Stomach (tissue), 9 donors: ENCODE measurements around the gene CASKIN2. TPM values are rescaled to one million over a fixed set of nuclear protein-coding genes. Genes with fewer than 3 reads are reported as not detected.

Experiments used
- DNase-seq, 2 donors: peaks; one replicate each; pipeline versions ENCODE4 v3.0.0 to v3.0.0-alpha.2; 2013 to 2019
- H3K27ac ChIP-seq, 5 donors: fragments of 200-600 bp in 4 of 5; sonication (generic) in 4 of 5; one replicate each; pipeline ENCODE4 v1.5.1; 2013 to 2019; ENCODE audit warnings: mild to moderate bottlenecking in 1 of 5, moderate library complexity in 1 of 5
- H3K27me3 ChIP-seq, 3 donors: fragments of 200-600 bp; sonication (generic); one replicate each; pipeline ENCODE4 v1.5.1; 2017 to 2019; ENCODE audit warnings: mixed run types in 1 of 3
- H3K36me3 ChIP-seq, 4 donors: fragments of 200-600 bp; sonication (generic); 1 replicate in 3 of 4; 2 replicates in 1 of 4; pipeline ENCODE4 v1.5.1; 2016 to 2019
- H3K4me1 ChIP-seq, 4 donors: fragments of 200-600 bp; sonication (generic); one replicate each; pipeline ENCODE4 v1.5.1; 2016 to 2019
- H3K4me3 ChIP-seq, 4 donors: fragments of 200-600 bp; sonication (generic) in 3 of 4; one replicate each; pipeline ENCODE4 v1.5.1; 2016 to 2019; ENCODE audit warnings: mild to moderate bottlenecking in 1 of 4
- H3K9me3 ChIP-seq, 4 donors: fragments of 200-600 bp; sonication (generic); one replicate each; pipeline ENCODE4 v1.5.1; 2016 to 2019
- EP300 ChIP-seq: sonication (generic); formaldehyde crosslinking; IDR thresholded peaks from one replicate; pipeline ENCODE4 v1.6.1; 2017; ENCODE audit warnings: antibody characterized with exemption
- POLR2A ChIP-seq, 4 donors: fragments of 450-650 bp; IDR thresholded peaks; one replicate each; pipeline ENCODE4 v1.6.1; 2016; ENCODE audit warnings: antibody characterized with exemption in 4 of 4, control low read depth in 2 of 4, mild to moderate bottlenecking in 1 of 4, moderate library complexity in 1 of 4
- POLR2AphosphoS5 ChIP-seq, 3 donors: sonication (generic); formaldehyde crosslinking; IDR thresholded peaks; one replicate each; pipeline ENCODE4 v1.6.1; 2016; ENCODE audit warnings: antibody characterized with exemption in 3 of 3
- whole genome bisulfite sequencing, 5 donors: extraction: QIAGEN DNeasy Blood & Tissue Kit in 3 of 5; methylation state at CpG; one replicate each; pipeline versions ENCODE4 v1.1.5 to v1.1.7; 2013 to 2018; 5-methylcytosine and 5-hydroxymethylcytosine counted together
- intact Hi-C: fragments of 100-400 bp; cut with DNase I; formaldehyde crosslinking; loops from one replicate; pipeline ENCODE4 v1.15.1; 2023; ENCODE audit warnings: low total_unique reads
- polyA plus RNA-seq, 3 donors: library from polyadenylated mRNA; stranded (reverse); fragments of 200-250 nt; gene quantifications; one replicate each; pipeline ENCODE4 v1.2.3, GENCODE V29; 2013
- total RNA-seq, 5 donors: library from RNA; depleted of rRNA; stranded (reverse); fragments of >200 nt; gene quantifications; one replicate each; pipeline versions ENCODE4 v1.1.0 to v1.2.3, GENCODE V29; 2014 to 2016
- TF ChIP-seq, protein P1 (sequence below), 7 experiments: fragments of 450-650 bp in 4 of 7; fragments of 200-600 bp in 3 of 7; sonication (generic) in 3 of 7; IDR thresholded peaks; one replicate each; pipeline ENCODE4 v1.5.1; 2016 to 2019; ENCODE audit warnings: antibody characterized with exemption in 7 of 7, control low read depth in 2 of 7, mild to moderate bottlenecking in 1 of 7
- donor health status: healthy with polysubstance abuse.
- donor health status: Bipolar disorder and iron deficiency.
- donor health status: healthy.

CASKIN2 gene
- total and polyA plus RNA-seq, 8 donors, result 5.4 to 27.4 (median 12.1) TPM

DNA sequence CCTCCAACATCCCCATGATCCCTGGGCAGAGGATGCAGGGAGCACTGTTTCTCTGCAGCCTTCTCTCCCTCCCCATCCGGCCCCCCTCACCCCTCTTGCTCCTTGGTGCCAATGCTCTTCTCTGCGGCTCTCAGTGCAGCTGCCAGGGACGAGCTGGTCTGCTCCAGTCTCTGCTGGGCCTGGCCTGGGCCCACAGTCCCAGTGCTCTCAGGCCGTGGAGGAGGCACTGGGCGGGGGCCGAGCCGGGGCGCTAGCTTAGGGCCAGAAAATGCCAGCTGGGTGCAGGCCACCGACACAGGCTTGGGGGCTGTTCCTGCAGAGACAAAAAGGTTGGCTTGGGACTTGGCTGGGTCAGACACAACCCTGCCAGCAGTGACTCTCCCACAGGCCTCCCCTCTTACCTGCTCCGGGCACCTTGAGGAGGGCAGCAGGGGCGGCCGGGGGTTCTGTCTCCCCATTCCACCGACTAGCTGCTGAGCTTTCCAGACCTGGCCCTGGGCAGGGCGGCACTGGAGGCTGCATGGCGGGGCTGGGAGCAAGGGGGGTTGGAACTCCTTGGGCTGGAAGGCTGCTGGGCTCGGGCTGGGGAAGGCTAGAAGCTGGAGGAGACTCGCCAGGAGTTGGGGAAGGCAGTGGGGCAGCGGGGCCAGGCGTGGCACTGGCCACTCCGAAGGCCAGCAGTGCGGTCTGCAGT is 13.8 kb downstream of the CASKIN2 start:
- intact Hi-C loops, result loop anchor here (10.0 kb wide), 1 partner anchor 67 kb away; no protein-coding TSS in a partner anchor
- no peaks in the 10 kb centered on the region for H3K27me3 ChIP-seq
- TF ChIP-seq POLR2AphosphoS5 (IDR thresholded peaks at IDR 0.05) (no peak), EP300 (no peak), POLR2A (IDR thresholded peaks at IDR 0.05) (no peak)
- TF ChIP-seq, protein P1, sequence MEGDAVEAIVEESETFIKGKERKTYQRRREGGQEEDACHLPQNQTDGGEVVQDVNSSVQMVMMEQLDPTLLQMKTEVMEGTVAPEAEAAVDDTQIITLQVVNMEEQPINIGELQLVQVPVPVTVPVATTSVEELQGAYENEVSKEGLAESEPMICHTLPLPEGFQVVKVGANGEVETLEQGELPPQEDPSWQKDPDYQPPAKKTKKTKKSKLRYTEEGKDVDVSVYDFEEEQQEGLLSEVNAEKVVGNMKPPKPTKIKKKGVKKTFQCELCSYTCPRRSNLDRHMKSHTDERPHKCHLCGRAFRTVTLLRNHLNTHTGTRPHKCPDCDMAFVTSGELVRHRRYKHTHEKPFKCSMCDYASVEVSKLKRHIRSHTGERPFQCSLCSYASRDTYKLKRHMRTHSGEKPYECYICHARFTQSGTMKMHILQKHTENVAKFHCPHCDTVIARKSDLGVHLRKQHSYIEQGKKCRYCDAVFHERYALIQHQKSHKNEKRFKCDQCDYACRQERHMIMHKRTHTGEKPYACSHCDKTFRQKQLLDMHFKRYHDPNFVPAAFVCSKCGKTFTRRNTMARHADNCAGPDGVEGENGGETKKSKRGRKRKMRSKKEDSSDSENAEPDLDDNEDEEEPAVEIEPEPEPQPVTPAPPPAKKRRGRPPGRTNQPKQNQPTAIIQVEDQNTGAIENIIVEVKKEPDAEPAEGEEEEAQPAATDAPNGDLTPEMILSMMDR (IDR thresholded peaks at IDR 0.05), result no peak
- H3K27ac ChIP-seq, result peak overlapping the region in 2 of 5 donors; percentile 16 to 20
- no peak overlapping the region for H3K4me3 ChIP-seq
- DNase-seq, result no peak
- H3K36me3 ChIP-seq, result peaks cover 45 to 100% (median 99%) of the 10 kb centered on the region in 4 donors
- H3K4me1 ChIP-seq, result peaks cover 0 to 41% (median 17%) of the 10 kb centered on the region in 4 donors
- no peaks in the 10 kb centered on the region for H3K9me3 ChIP-seq
- 70 to 86% (median 82%) methylated on average over 14 to 21 of the region's 21 CpGs for WGBS, 5 donors

DNA sequence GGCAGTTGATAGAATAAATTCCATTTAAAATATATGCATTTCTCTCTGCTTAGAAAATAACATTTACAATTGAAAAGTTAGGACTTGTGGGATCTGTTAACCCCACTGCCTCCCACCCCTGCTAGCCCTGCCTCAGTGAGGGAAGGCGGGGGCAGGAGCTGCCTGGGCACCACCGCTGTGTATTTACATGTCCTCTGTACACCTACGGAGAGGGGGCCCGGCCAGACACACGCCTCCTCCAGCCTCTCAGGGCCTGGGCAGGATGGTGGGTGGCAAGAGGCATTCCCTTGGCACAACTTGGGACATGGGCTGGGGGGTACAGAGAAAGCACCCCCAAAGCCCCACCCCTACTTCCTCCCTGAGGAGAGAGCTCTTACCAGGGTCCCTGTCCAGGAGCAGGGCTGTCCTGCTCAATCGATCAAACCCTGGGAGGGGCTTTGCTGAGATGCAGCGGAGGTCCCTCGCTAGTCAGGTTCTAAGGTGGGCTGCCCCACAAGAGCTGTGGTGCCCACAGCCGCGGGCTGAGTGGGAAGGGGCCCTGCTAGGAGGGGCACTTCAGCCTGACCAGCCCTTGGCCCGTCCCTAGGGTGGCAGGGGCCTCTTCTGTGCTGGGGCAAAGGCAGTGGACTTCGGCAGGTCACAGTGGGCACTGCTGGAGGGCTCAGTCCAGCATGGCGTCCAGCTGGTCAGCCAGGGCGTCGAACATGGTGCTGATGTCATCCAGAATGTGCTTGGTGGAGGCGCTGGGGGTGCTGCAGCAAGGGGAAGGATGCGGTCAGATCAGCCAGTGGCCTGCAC is 14.7 kb downstream of the CASKIN2 start:
- Histone ChIP-seq H3K36me3 (peaks cover 42 to 100% (median 99%) of the 10 kb centered on the region in 4 donors), H3K4me3 (no peak overlapping the region), H3K27me3 (no peaks in the 10 kb centered on the region), H3K27ac (peak overlapping the region in 3 of 5 donors; percentile 5 to 42 (median 29)), H3K9me3 (no peaks in the 10 kb centered on the region), H3K4me1 (peaks cover 0 to 41% (median 17%) of the 10 kb centered on the region in 4 donors)
- no peak for DNase-seq
- WGBS, 5 donors, result 73 to 86% (median 83%) methylated on average over 8 to 17 of the region's 17 CpGs
- intact Hi-C loops, result loop anchor here (10.0 kb wide), 1 partner anchor 66 kb away; no protein-coding TSS in a partner anchor
- TF ChIP-seq POLR2A (IDR thresholded peaks at IDR 0.05), result no peak
- no peak for TF ChIP-seq EP300
- TF ChIP-seq, protein P1 (IDR thresholded peaks at IDR 0.05), result no peak
- TF ChIP-seq POLR2AphosphoS5 (IDR thresholded peaks at IDR 0.05), result no peak

DNA sequence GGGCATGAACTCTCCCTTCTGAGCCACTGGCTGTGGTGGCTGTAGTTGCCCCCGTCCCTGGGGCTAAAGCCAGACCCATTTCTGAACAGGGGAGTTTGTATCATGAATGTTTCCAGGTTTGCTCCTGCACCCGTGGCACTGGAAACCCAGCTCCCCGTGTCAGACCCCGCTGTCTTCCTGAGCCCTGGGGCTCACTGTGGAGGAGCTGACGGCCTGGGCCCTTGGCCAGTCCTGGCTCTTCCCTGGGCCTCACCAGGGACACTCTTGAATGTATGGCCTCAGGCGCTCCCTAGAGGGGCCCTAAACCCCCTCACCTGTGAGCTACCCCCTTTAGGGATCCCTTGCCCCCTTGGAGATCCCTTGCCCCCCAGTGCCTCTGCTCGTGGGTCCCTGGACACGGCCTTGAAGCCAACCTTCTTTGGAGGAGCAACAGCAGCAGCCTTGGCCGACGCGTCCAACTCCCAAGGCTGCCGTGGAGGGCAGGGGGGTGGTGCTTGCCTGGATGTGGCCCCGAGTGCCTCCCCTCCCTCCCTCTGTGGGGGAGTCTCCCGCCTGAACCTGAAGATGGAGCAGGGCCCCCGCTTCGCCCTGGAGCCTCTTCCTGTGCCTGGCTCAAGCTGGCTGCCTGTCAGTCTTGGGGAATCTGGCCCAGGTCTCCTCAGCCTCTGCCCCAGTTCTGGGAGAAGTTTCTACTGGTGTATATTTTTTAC is 15.9 kb downstream of the CASKIN2 start:
- DNase-seq, result no peak
- H3K36me3 ChIP-seq, result peaks cover 48 to 100% (median 99%) of the 10 kb centered on the region in 4 donors
- TF ChIP-seq, protein P1 (IDR thresholded peaks at IDR 0.05), result no peak
- TF ChIP-seq POLR2AphosphoS5 (IDR thresholded peaks at IDR 0.05) (no peak), EP300 (no peak), POLR2A (IDR thresholded peaks at IDR 0.05) (no peak)
- intact Hi-C loops, result loop anchor here (10.0 kb wide), 1 partner anchor 65 kb away; no protein-coding TSS in a partner anchor
- no peaks in the 10 kb centered on the region for H3K9me3 ChIP-seq
- H3K27me3 ChIP-seq, result no peaks in the 10 kb centered on the region
- 60 to 71% (median 70%) methylated on average over 13 to 16 of the region's 16 CpGs for WGBS, 5 donors
- no peak overlapping the region for H3K4me3 ChIP-seq
- peak overlapping the region in 3 of 5 donors; percentile 38 to 64 (median 42) for H3K27ac ChIP-seq
- H3K4me1 ChIP-seq, result peaks cover 0 to 36% (median 12%) of the 10 kb centered on the region in 4 donors
